Psoas muscle (tissue), 8 donors: ENCODE data around the gene TMEM132C. TPM values are rescaled to one million over a fixed set of nuclear protein-coding genes. Genes with fewer than 3 reads are reported as not detected.

Source experiments
- ATAC-seq, 4 donors: fragments of 200-7000 bp; cut with Tn5 transposase; one replicate each; pipeline ENCODE4 v1.9.1; 2020; ENCODE audit warnings: moderate library complexity in 3 of 4, mild to moderate bottlenecking in 2 of 4
- DNase-seq, 2 donors: peaks; one replicate each; pipeline ENCODE4 v3.0.0-alpha.2; 2020
- H3K27ac ChIP-seq: fragments of 200-600 bp; one replicate; pipeline ENCODE4 v1.8.0; 2022
- H3K27me3 ChIP-seq, 3 donors: fragments of 200-600 bp in 1 of 3; one replicate each; pipeline versions ENCODE4 v1.6.1 to v1.8.0; 2013 to 2022; ENCODE audit warnings: low read length in 2 of 3, mild to moderate bottlenecking in 2 of 3, moderate library complexity in 1 of 3; ENCODE audit not compliant: insufficient read depth in 3 of 3
- H3K36me3 ChIP-seq, 2 donors: fragments of 200-600 bp in 1 of 2; one replicate each; pipeline versions ENCODE4 v1.6.1 to v1.8.0; 2013 to 2022; ENCODE audit warnings: low read depth in 1 of 2, mild to moderate bottlenecking in 1 of 2, moderate library complexity in 1 of 2; ENCODE audit not compliant: insufficient read depth in 1 of 2
- H3K4me1 ChIP-seq: fragments of 200-600 bp; one replicate; pipeline ENCODE4 v1.8.0; 2022
- H3K4me3 ChIP-seq: fragments of 200-600 bp; one replicate; pipeline ENCODE4 v1.8.0; 2022; ENCODE audit warnings: mild to moderate bottlenecking
- H3K9me3 ChIP-seq: fragments of 200-600 bp; one replicate; pipeline ENCODE4 v1.8.0; 2022
- WGBS, 3 donors: extraction: QIAGEN DNeasy Blood & Tissue Kit; methylation state at CpG; one replicate each; pipeline versions ENCODE4 v1.1.6 to v1.1.7; 2013; 5-methylcytosine and 5-hydroxymethylcytosine counted together
- intact Hi-C, 2 donors: fragments of 100-400 bp; cut with DNase I; formaldehyde crosslinking; loops; one replicate each; pipeline versions ENCODE4 v1.11.0 to v1.14.2; 2022
- polyA plus RNA-seq, 3 donors: library from polyadenylated mRNA; stranded (reverse); fragments of 200-250 nt; gene quantifications; one replicate each; pipeline ENCODE4 v1.2.3, GENCODE V29; 2013
- total RNA-seq, 4 donors: library from RNA; stranded (reverse); fragmentation: NEBNext Ultra II Directional in 2 of 4; extraction: Animal tissue kit (Norgen Biotek cat#: 25700) in 2 of 4; gene quantifications; one replicate each; pipeline versions ENCODE4 v1.2.1 to v1.2.4, GENCODE V29; 2021 to 2023
- TF ChIP-seq, protein P1 (sequence below): fragments of 200-600 bp; IDR thresholded peaks from one replicate; pipeline ENCODE4 v1.8.0; 2022; ENCODE audit warnings: antibody characterized with exemption
- donor health status: healthy with polysubstance abuse.
- donor health status: DM: no; HTN: no; CAD: no; lungs with moderate emphysema.
- donor health status: Bipolar disorder and iron deficiency.
- donor health status: healthy.
- donor health status: DM: yes; HTN: yes; CAD: no.
- donor health status: DM: no; HTN: no; CAD: no.
- donor health status: DM: no; HTN: no; CAD: no.
- donor health status: DM: yes; HTN: yes; CAD: no.

Gene TMEM132C
- total and polyA plus RNA-seq, 7 donors = 0.16 to 0.77 (median 0.47) TPM

DNA sequence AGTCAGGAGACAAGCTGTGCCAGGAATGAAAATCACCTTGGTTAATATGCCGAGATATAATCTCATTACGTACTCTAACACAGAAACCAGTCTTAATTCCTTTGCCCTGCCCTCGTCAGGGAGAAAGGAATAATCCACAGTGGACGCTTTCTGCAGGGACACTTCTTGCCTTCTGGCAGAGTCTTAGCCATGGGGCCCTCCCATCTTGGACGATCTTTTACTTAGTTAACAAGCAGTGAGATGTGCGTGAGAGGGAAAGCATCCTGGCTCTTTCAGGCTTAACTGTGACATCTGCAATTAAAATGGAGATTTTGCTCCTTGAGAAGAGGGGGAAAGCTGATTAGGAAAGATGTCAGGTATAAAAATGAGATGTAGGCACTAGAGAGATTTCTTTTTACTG lies 246.4 kb downstream of the TMEM132C start:
- Histone ChIP-seq H3K27me3 (no peaks in the 10 kb centered on the region), H3K4me1 (no peaks in the 10 kb centered on the region), H3K4me3 (no peak overlapping the region), H3K36me3 (no peaks in the 10 kb centered on the region), H3K27ac (no peak overlapping the region), H3K9me3 (no peaks in the 10 kb centered on the region)
- intact Hi-C loops = no loop called here
- DNase-seq (no peak), ATAC-seq (no peak)
- TF ChIP-seq, protein P1, sequence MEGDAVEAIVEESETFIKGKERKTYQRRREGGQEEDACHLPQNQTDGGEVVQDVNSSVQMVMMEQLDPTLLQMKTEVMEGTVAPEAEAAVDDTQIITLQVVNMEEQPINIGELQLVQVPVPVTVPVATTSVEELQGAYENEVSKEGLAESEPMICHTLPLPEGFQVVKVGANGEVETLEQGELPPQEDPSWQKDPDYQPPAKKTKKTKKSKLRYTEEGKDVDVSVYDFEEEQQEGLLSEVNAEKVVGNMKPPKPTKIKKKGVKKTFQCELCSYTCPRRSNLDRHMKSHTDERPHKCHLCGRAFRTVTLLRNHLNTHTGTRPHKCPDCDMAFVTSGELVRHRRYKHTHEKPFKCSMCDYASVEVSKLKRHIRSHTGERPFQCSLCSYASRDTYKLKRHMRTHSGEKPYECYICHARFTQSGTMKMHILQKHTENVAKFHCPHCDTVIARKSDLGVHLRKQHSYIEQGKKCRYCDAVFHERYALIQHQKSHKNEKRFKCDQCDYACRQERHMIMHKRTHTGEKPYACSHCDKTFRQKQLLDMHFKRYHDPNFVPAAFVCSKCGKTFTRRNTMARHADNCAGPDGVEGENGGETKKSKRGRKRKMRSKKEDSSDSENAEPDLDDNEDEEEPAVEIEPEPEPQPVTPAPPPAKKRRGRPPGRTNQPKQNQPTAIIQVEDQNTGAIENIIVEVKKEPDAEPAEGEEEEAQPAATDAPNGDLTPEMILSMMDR = no peak
- WGBS, 3 donors = 39 to 62% (median 39%) methylated on average over 6 of the region's 6 CpGs

DNA sequence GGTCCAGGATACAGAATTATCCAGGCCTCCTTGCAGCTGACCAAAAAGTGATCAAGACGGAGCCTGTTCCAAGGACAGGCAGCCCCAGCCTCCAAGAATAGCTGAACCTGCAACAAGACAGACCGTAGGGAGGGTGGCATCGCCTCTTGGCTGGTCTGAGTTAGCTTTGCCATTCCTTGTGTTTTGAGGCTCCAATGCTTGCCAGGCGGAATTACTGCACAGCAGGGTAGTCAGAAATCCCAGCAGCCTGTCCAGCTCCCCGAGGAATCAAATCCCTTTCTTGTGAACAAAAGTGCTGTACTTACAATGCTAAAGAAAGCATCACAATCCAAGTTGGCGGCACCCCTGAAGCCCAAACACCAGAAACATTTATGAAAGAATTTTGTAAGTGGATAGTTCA lies 246.9 kb downstream of the TMEM132C start:
- no peaks in the 10 kb centered on the region for H3K36me3 ChIP-seq
- DNase-seq = no peak
- WGBS, 3 donors = 29 to 62% (median 35%) methylated on average over 6 of the region's 6 CpGs
- H3K4me1 ChIP-seq = no peaks in the 10 kb centered on the region
- ATAC-seq = no peak
- no peaks in the 10 kb centered on the region for H3K27me3 ChIP-seq
- H3K9me3 ChIP-seq = no peaks in the 10 kb centered on the region
- intact Hi-C loops = no loop called here
- H3K4me3 ChIP-seq = no peak overlapping the region
- TF ChIP-seq, protein P1 = no peak
- no peak overlapping the region for H3K27ac ChIP-seq

DNA sequence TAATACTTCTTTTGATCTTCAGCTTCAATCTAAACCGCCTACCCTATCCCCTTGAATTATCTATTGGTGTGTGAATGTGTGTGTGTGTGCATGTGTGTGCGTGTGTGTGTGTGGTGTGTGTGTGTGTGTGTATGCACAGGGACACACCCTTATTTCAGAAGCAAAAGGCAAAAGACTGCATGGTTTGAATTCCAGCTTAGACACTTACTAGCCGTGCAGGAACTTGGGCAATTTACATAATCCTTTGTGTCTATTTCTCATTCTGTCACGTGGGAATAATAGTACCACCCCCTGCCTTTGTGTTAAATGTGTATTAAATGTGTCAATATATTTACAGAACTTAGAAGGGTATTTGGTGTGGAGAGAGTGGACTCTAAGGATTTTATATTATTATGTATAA lies 251.7 kb downstream of the TMEM132C start:
- TF ChIP-seq, protein P1 = no peak
- ATAC-seq (no peak), DNase-seq (no peak)
- Histone ChIP-seq H3K4me3 (no peak overlapping the region), H3K27me3 (no peaks in the 10 kb centered on the region), H3K27ac (no peak overlapping the region), H3K9me3 (no peaks in the 10 kb centered on the region), H3K4me1 (no peaks in the 10 kb centered on the region), H3K36me3 (no peaks in the 10 kb centered on the region)
- WGBS, 3 donors = 53 to 61% (median 55%) methylated on average over 4 of the region's 4 CpGs
- intact Hi-C loops = no loop called here

DNA sequence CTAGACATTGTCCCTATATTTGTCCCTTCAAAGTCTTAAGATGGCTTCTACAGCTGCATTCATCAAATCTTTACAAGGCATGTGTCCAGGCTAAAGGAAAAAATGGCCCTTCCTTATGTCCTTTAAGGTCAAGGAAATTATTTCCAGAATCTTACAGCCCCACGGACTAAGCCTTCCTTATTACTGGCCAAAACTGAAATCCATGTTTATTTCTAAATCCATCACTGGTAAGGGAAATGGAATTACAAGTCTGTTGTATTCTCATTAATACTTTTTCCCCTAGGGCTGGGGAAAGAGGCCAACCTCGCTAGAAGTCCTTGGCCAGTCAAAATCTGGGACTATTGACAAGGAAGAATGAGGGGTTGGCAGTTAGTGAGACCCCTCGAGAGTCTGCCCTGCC lies 252.5 kb downstream of the TMEM132C start:
- Histone ChIP-seq H3K9me3 (no peaks in the 10 kb centered on the region), H3K4me3 (no peak overlapping the region), H3K27me3 (no peaks in the 10 kb centered on the region), H3K27ac (no peak overlapping the region), H3K36me3 (no peaks in the 10 kb centered on the region), H3K4me1 (no peaks in the 10 kb centered on the region)
- 49 to 53% (median 51%) methylated on average over 3 of the region's 3 CpGs for WGBS, 3 donors
- TF ChIP-seq, protein P1 = no peak
- ATAC-seq (no peak), DNase-seq (no peak)
- intact Hi-C loops = no loop called here

DNA sequence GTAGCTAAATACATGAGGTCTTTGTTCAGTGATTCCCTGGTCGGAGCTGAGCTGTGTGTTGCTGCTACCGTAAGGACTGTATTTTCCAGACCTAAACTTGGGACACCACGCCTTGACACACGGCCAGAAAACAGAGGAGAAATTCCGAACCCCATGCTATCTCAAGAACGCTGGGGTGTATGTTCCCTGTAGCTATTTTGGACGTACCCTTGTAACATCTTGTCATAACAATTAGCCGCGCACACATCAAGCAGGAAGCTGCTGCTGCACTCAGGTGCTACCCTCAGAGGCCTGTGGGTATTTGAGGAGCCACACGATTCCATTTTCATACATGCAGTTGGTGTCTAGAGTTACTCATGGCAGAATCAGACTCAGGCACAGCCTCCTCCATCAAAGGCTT lies 255.0 kb downstream of the TMEM132C start:
- ATAC-seq = no peak
- H3K27ac ChIP-seq = no peak overlapping the region
- H3K4me1 ChIP-seq = no peaks in the 10 kb centered on the region
- no peaks in the 10 kb centered on the region for H3K36me3 ChIP-seq
- H3K9me3 ChIP-seq = no peaks in the 10 kb centered on the region
- peaks cover 0 to 2% (median 0%) of the 10 kb centered on the region in 3 donors for H3K27me3 ChIP-seq
- H3K4me3 ChIP-seq = no peak overlapping the region
- 87 to 88% (median 88%) methylated on average over 10 of the region's 10 CpGs for WGBS, 3 donors
- TF ChIP-seq, protein P1 = no peak
- intact Hi-C loops = no loop called here
- DNase-seq = no peak
